NCI-H748 (cell line): ENCODE results near the gene APOBEC3B.
"Not testable (repeated sequence)": the region's sequence is repeated elsewhere in the genome, so short reads cannot be mapped to it uniquely, and the experiment has no call there.

ENCODE experiments used
- DNase-seq: peaks from one replicate; lab custom pipeline; 2025; ENCODE audit not compliant: unreplicated experiment; lab: John Stamatoyannopoulos, UW

The APOBEC3B gene

GRCh38 chr22:38950527-38951295, 31.4 kb upstream of the APOBEC3B start:
- DNase-seq: no peak

GRCh38 chr22:38951734-38952133, 30.4 kb upstream of the APOBEC3B start:
- no peak for DNase-seq

GRCh38 chr22:38952281-38952993, 29.7 kb upstream of the APOBEC3B start:
- no peak for DNase-seq

- no peak for DNase-seq
Observed at GRCh38 chr22:38953091-38953490, 29.1 kb upstream of the APOBEC3B start.

- DNase-seq: no peak
Observed at GRCh38 chr22:38953577-38954413, 28.4 kb upstream of the APOBEC3B start.

GRCh38 chr22:38954414-38955043, 27.6 kb upstream of the APOBEC3B start:
- no peak for DNase-seq

GRCh38 chr22:38955250-38955905, 26.8 kb upstream of the APOBEC3B start:
- DNase-seq: no peak

- DNase-seq: no peak
Observed at GRCh38 chr22:38955926-38956325, 26.2 kb upstream of the APOBEC3B start.

- no peak for DNase-seq
Observed at GRCh38 chr22:38956551-38956950, 25.6 kb upstream of the APOBEC3B start.

GRCh38 chr22:38957046-38957770, 24.9 kb upstream of the APOBEC3B start, which contains the start of gene APOBEC3A:
APOBEC3A (plus strand) TSS chr22:38957609; CDS start chr22:38957692, 83 bp downstream.
- no peak for DNase-seq

- DNase-seq: no peak
Observed at GRCh38 chr22:38957808-38958650, 24.1 kb upstream of the APOBEC3B start.

- not testable (repeated sequence) for DNase-seq
Observed at GRCh38 chr22:38958651-38958943, 23.6 kb upstream of the APOBEC3B start.

- no peak for DNase-seq
Observed at GRCh38 chr22:38959590-38959989, 22.6 kb upstream of the APOBEC3B start.

- DNase-seq: not testable (repeated sequence)
Observed at GRCh38 chr22:38960673-38961072, 21.5 kb upstream of the APOBEC3B start.

GRCh38 chr22:38963291-38963738, 18.8 kb upstream of the APOBEC3B start:
- DNase-seq: not testable (repeated sequence)

- no peak for DNase-seq
Observed at GRCh38 chr22:38963872-38964271, 18.3 kb upstream of the APOBEC3B start.

- DNase-seq: no peak
Observed at GRCh38 chr22:38964306-38964705, 17.8 kb upstream of the APOBEC3B start.

- DNase-seq: no peak
Observed at GRCh38 chr22:38964989-38965388, 17.2 kb upstream of the APOBEC3B start.
